ENCODE measurements around the gene ARID3B.

- TF ChIP-seq, protein P1, sequence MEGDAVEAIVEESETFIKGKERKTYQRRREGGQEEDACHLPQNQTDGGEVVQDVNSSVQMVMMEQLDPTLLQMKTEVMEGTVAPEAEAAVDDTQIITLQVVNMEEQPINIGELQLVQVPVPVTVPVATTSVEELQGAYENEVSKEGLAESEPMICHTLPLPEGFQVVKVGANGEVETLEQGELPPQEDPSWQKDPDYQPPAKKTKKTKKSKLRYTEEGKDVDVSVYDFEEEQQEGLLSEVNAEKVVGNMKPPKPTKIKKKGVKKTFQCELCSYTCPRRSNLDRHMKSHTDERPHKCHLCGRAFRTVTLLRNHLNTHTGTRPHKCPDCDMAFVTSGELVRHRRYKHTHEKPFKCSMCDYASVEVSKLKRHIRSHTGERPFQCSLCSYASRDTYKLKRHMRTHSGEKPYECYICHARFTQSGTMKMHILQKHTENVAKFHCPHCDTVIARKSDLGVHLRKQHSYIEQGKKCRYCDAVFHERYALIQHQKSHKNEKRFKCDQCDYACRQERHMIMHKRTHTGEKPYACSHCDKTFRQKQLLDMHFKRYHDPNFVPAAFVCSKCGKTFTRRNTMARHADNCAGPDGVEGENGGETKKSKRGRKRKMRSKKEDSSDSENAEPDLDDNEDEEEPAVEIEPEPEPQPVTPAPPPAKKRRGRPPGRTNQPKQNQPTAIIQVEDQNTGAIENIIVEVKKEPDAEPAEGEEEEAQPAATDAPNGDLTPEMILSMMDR (IDR thresholded peaks at IDR 0.05) = no peak
- TF ChIP-seq POLR2A (IDR thresholded peaks at IDR 0.05) = no peak
- no peak for TF ChIP-seq POLR2AphosphoS5 (IDR thresholded peaks at IDR 0.05)
Measured at GRCh38 chr15:74642348-74642733, 101.3 kb downstream of the ARID3B start.

All from breast epithelium (tissue), 3 donors.